Prostate gland (tissue), 2 donors: ENCODE results near the gene DIAPH2. TPM values are rescaled to one million over a fixed set of nuclear protein-coding genes. Genes with fewer than 3 reads are reported as not detected.

Source experiments
- DNase-seq: peaks from one replicate; pipeline ENCODE4 v3.0.0-alpha.2; 2019; ENCODE audit warnings: low spot score
- H3K27ac ChIP-seq, 2 donors: fragments of 200-600 bp; sonication (generic); 2 replicates each; pipeline ENCODE4 v1.5.1; 2017 to 2019
- H3K27me3 ChIP-seq: fragments of 200-600 bp; sonication (generic); replicated peaks from 2 replicates; pipeline ENCODE4 v1.5.1; 2019; ENCODE audit not compliant: insufficient read depth
- H3K36me3 ChIP-seq, 2 donors: fragments of 200-600 bp; sonication (generic); 1 replicate in 1 of 2; 2 replicates in 1 of 2; pipeline versions ENCODE4 v1.5.1 to v1.8.1; 2017 to 2019
- H3K4me1 ChIP-seq: fragments of 200-600 bp; sonication (generic); replicated peaks from 2 replicates; pipeline ENCODE4 v1.5.1; 2019
- H3K4me3 ChIP-seq, 2 donors: fragments of 200-600 bp; sonication (generic); 2 replicates each; pipeline ENCODE4 v1.5.1; 2017 to 2019
- H3K9me3 ChIP-seq: fragments of 200-600 bp; sonication (generic); 2 replicates; pipeline ENCODE4 v1.5.1; 2017
- CTCF ChIP-seq, 4 experiments: fragments of 200-600 bp in 2 of 4; fragments of 450-650 bp in 2 of 4; sonication (generic) in 2 of 4; IDR thresholded peaks; 1 replicate in 3 of 4; 2 replicates in 1 of 4; pipeline ENCODE4 v1.5.1; 2016 to 2019; ENCODE audit warnings: antibody characterized with exemption in 4 of 4, mild to moderate bottlenecking in 2 of 4, moderate library complexity in 2 of 4
- POLR2A ChIP-seq: fragments of 450-650 bp; IDR thresholded peaks from one replicate; pipeline ENCODE4 v1.6.1; 2016; ENCODE audit warnings: antibody characterized with exemption, mild to moderate bottlenecking
- POLR2AphosphoS5 ChIP-seq: sonication (generic); formaldehyde crosslinking; IDR thresholded peaks from one replicate; pipeline ENCODE4 v1.6.1; 2017; ENCODE audit warnings: antibody characterized with exemption
- WGBS: methylation state at CpG from one replicate; pipeline ENCODE4 v1.1.5; 2018; 5-methylcytosine and 5-hydroxymethylcytosine counted together
- intact Hi-C: fragments of 100-400 bp; cut with DNase I; formaldehyde crosslinking; loops from one replicate; pipeline ENCODE4 v1.14.2; 2022
- total RNA-seq, 2 donors: library from RNA; depleted of rRNA; stranded (reverse); fragments of >200 nt; gene quantifications; one replicate each; pipeline ENCODE4 v1.1.0, GENCODE V29; 2016

The DIAPH2 gene
- total RNA-seq, 2 donors from 2014 or later = 8.1 to 44.8 TPM

GRCh38 chrX:97372001-97372766 lies 687.5 kb downstream of the DIAPH2 start:
- no peaks in the 10 kb centered on the region for H3K4me1 ChIP-seq
- H3K27ac ChIP-seq = no peak overlapping the region
- TF ChIP-seq POLR2AphosphoS5 (no peak), POLR2A (no peak), CTCF (IDR thresholded peaks at IDR 0.05) (no peak)
- WGBS = 90% methylated on average over 4 of the region's 6 CpGs
- intact Hi-C loops = no loop called here
- DNase-seq = no peak
- H3K36me3 ChIP-seq = no peaks in the 10 kb centered on the region
- H3K9me3 ChIP-seq = no peaks in the 10 kb centered on the region
- H3K27me3 ChIP-seq = no peaks in the 10 kb centered on the region
- H3K4me3 ChIP-seq = no peak overlapping the region

GRCh38 chrX:97374266-97374665 lies 689.6 kb downstream of the DIAPH2 start:
- 100% methylated on average over 2 of the region's 2 CpGs for WGBS
- Histone ChIP-seq H3K27me3 (no peaks in the 10 kb centered on the region), H3K9me3 (no peaks in the 10 kb centered on the region), H3K4me1 (no peaks in the 10 kb centered on the region), H3K4me3 (no peak overlapping the region), H3K27ac (no peak overlapping the region), H3K36me3 (no peaks in the 10 kb centered on the region)
- intact Hi-C loops = no loop called here
- DNase-seq = no peak
- TF ChIP-seq CTCF (IDR thresholded peaks at IDR 0.05) = no peak
- TF ChIP-seq POLR2A = no peak
- no peak for TF ChIP-seq POLR2AphosphoS5

DNA sequence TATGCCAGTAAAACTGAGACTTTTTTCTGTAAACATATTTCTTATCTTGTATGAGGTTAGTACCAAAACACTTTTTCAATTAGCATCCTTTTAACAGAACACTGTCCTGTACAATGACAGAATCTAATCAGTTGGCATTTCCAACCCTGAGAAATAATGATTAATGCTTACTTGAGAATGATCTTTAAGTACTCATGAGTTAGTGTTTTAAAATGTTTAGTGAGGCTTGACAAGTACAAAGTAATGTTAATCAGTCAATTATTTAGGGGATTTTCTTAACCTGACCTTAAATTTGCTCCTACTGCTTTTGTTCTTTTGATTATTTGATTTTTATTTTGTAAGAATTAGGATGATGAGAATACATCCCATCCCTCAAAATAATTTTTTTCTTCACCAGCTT lies 695.6 kb downstream of the DIAPH2 start:
- Histone ChIP-seq H3K36me3 (no peaks in the 10 kb centered on the region), H3K4me3 (no peak overlapping the region), H3K9me3 (no peaks in the 10 kb centered on the region), H3K27ac (no peak overlapping the region), H3K4me1 (no peaks in the 10 kb centered on the region), H3K27me3 (no peaks in the 10 kb centered on the region)
- no peak for DNase-seq
- no peak for TF ChIP-seq POLR2A
- TF ChIP-seq POLR2AphosphoS5 = no peak
- TF ChIP-seq CTCF (IDR thresholded peaks at IDR 0.05) = no peak
- intact Hi-C loops = no loop called here

DNA sequence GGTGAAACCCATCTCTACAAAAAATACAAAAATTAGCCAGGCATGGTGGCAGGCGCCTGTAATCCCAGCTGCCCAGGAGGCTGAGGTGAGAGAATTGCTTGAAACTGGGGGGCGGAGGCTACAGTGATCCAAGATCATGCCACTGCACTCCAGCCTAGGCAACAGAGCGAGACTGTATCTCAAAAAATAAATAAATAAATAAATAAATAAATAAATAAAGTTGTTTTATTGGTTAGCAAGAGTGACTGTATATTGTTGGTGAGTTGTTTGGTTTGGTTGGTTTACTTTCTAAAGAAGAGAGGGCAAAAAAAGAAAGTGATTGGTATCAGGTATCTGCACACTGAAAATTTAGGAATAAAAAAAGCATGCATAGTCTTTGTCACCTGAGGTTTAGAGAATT lies 700.0 kb downstream of the DIAPH2 start:
- Histone ChIP-seq H3K36me3 (no peaks in the 10 kb centered on the region), H3K27me3 (no peaks in the 10 kb centered on the region), H3K4me3 (no peak overlapping the region), H3K4me1 (no peaks in the 10 kb centered on the region), H3K9me3 (no peaks in the 10 kb centered on the region), H3K27ac (no peak overlapping the region)
- WGBS = 96% methylated on average over 3 of the region's 3 CpGs
- DNase-seq = no peak
- TF ChIP-seq POLR2A (no peak), CTCF (IDR thresholded peaks at IDR 0.05) (no peak), POLR2AphosphoS5 (no peak)
- intact Hi-C loops = no loop called here

- Histone ChIP-seq H3K27me3 (no peaks in the 10 kb centered on the region), H3K4me3 (no peak overlapping the region), H3K36me3 (no peaks in the 10 kb centered on the region), H3K9me3 (no peaks in the 10 kb centered on the region), H3K4me1 (no peaks in the 10 kb centered on the region), H3K27ac (no peak overlapping the region)
- TF ChIP-seq CTCF (IDR thresholded peaks at IDR 0.05) = no peak
- TF ChIP-seq POLR2AphosphoS5 = no peak
- no peak for TF ChIP-seq POLR2A
- intact Hi-C loops = no loop called here
- no peak for DNase-seq
Observed at GRCh38 chrX:97387004-97387403, 702.4 kb downstream of the DIAPH2 start.
